Naive thymus-derived CD8-positive, alpha-beta T cell (primary cell): ENCODE data around the gene PLEKHG1. TPM values are rescaled to one million over a fixed set of nuclear protein-coding genes. Genes with fewer than 3 reads are reported as not detected.

Source experiments
- ATAC-seq, 2 donors: fragments of 150-1000 bp; cut with Tn5 transposase in 1 of 2; sonication (Bioruptor Pico), chemical (Tn5 transposase) in 1 of 2; 1 replicate in 1 of 2; 2 replicates in 1 of 2; pipeline ENCODE4 v1.10.0; 2021; ENCODE audit warnings: mild to moderate bottlenecking in 2 of 2, moderate library complexity in 2 of 2
- POLR2A ChIA-PET: fragments of 350-600 bp; sonication (Branson Sonifier 250); formaldehyde crosslinking; loops from one replicate; lab custom pipeline; 2021; ENCODE audit warnings: antibody characterized with exemption; lab: Charles Lee
- DNase-seq, 10 donors: peaks; one replicate each; pipeline versions ENCODE4 v3.0.0 to v3.0.0-alpha.2; 2020 to 2022
- H3K27ac Mint-ChIP-seq, 10 donors: one replicate each; pipeline ENCODE4 v1.8.0; 2020 to 2022; ENCODE audit warnings: mild to moderate bottlenecking in 10 of 10, mixed read lengths in 10 of 10, moderate library complexity in 4 of 10, inconsistent platforms in 1 of 10
- H3K27me3 Mint-ChIP-seq, 5 donors: one replicate each; pipeline ENCODE4 v1.8.0; 2021 to 2022; ENCODE audit warnings: mixed read lengths in 5 of 5
- H3K36me3 Mint-ChIP-seq, 3 donors: one replicate each; pipeline ENCODE4 v1.8.0; 2020 to 2022; ENCODE audit warnings: mixed read lengths in 3 of 3, mild to moderate bottlenecking in 2 of 3, inconsistent platforms in 1 of 3
- H3K4me1 Mint-ChIP-seq, 4 donors: one replicate each; pipeline ENCODE4 v1.8.0; 2021 to 2022; ENCODE audit warnings: mixed read lengths in 4 of 4
- H3K4me3 Mint-ChIP-seq, 10 donors: one replicate each; pipeline ENCODE4 v1.8.0; 2020 to 2022; ENCODE audit warnings: mild to moderate bottlenecking in 10 of 10, mixed read lengths in 10 of 10, moderate library complexity in 6 of 10, inconsistent platforms in 1 of 10
- H3K9me3 Mint-ChIP-seq, 9 donors: one replicate each; pipeline ENCODE4 v1.8.0; 2020 to 2022; ENCODE audit warnings: mixed read lengths in 9 of 9, mild to moderate bottlenecking in 3 of 9, inconsistent platforms in 1 of 9, moderate library complexity in 1 of 9
- polyA plus RNA-seq, 3 donors: library from polyadenylated mRNA; unstranded; fragments of 300-500 nt; fragmentation: Illumina TruSeq; gene quantifications; one replicate each; pipeline ENCODE4 v1.2.3, GENCODE V29; 2021
- total RNA-seq, 8 experiments: library from RNA in 2 of 8; stranded (reverse) in 2 of 8; gene quantifications; one replicate each; pipeline ENCODE4 v1.2.3 and lab custom pipeline; 2021 to 2026

The PLEKHG1 gene
- total and polyA plus RNA-seq, 5 experiments from 2014 or later: 0.11 to 5.3 (median 2.8) TPM; not detected in 1

DNA sequence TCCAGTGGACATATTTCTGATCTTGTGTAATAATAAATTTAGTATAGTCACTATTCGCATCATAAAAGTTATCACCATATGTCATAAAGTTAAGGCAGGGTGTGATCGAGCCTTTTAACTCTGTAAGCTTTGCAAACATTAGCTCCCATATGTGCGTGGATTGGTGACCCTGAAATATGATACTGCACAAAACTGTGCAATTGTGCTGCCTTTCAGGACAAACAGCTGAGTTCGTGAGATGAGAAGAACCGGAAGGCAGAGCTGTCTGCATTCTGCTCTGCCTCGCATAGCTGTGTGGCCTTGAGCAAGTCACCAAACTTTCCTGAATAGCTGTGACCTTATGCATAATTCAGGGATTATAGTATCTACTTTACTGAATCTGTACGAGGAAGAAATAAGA, 3.2 kb upstream of the PLEKHG1 start:
- ATAC-seq (no peak), DNase-seq (no peak)
- peaks cover 8 to 57% (median 30%) of the 10 kb centered on the region in 5 donors for H3K27me3 Mint-ChIP-seq
- peaks cover 10 to 22% (median 14%) of the 10 kb centered on the region in 4 donors for H3K4me1 Mint-ChIP-seq
- no peak overlapping the region for H3K4me3 Mint-ChIP-seq
- H3K27ac Mint-ChIP-seq: no peak overlapping the region
- POLR2A ChIA-PET: no interaction called here
- no peaks in the 10 kb centered on the region for H3K36me3 Mint-ChIP-seq
- H3K9me3 Mint-ChIP-seq: peaks cover 0 to under 1% (median 0%) of the 10 kb centered on the region in 9 donors

DNA sequence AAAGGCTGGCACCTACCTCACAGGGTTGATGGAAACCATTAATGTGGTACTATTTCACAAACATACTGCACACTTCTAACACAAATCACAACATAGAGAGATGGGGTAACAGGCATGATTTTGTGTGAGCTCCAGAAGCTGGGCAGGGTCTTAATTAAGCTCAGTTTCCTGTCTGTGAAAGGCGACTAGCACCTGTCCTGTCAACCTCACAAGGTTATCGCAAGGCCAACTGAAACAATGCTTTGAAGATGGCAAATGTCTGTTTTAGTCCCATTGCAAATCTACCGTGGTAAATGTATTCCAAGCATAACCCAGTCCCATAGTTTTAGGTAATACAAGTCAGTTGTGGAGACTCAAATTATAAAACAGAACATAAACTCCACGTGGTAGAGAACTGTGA, 1.3 kb upstream of the PLEKHG1 start:
- POLR2A ChIA-PET: no interaction called here
- no peak overlapping the region for H3K27ac Mint-ChIP-seq
- H3K36me3 Mint-ChIP-seq: no peaks in the 10 kb centered on the region
- ATAC-seq: no peak
- H3K4me1 Mint-ChIP-seq: peaks cover 10 to 33% (median 15%) of the 10 kb centered on the region in 4 donors
- H3K27me3 Mint-ChIP-seq: peaks cover 21 to 58% (median 38%) of the 10 kb centered on the region in 5 donors
- peaks cover 0 to 3% (median 0%) of the 10 kb centered on the region in 9 donors for H3K9me3 Mint-ChIP-seq
- DNase-seq: no peak
- peak overlapping the region in 5 of 10 donors; percentile 37 to 84 (median 80) for H3K4me3 Mint-ChIP-seq

DNA sequence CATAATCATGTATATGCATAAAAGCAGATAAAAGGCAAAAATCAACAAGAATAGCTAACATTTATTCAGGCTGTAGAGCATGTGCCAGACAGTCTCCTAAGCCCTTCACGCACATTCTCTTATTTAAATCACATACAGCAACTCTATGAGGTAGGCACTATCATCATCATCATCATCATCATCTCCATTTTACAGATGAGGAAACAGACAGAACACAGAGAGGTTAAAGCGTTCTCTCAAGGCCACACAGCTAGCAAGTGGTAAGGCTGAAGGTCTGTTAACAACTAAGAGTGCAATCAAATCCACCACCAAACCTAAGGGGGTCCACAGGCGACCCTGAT, 857 bp upstream of the PLEKHG1 start:
- POLR2A ChIA-PET: no interaction called here
- H3K9me3 Mint-ChIP-seq: peaks cover 0 to 3% (median 0%) of the 10 kb centered on the region in 9 donors
- peak overlapping the region; percentile 37 to 91 (median 80) for H3K4me3 Mint-ChIP-seq

DNA sequence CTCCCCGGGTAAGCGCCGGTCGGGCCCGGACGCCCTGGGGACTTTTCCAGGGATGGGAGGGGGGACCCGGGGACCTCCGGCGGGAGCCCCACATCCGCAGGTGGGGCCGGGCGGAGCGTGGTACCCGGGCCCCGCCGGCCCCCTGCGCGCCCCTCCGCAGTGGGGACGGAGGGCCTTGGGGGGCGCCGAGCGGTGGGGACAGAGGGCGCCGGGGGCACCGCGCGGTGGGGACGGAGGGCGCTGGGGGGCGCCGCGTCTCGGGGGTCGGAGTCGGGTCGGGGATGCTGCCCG, 270 bp downstream of the PLEKHG1 start:
- POLR2A ChIA-PET: no interaction called here
- Mint-ChIP-seq H3K4me1 (peaks cover 10 to 33% (median 15%) of the 10 kb centered on the region in 4 donors), H3K27me3 (peaks cover 24 to 67% (median 37%) of the 10 kb centered on the region in 5 donors), H3K36me3 (no peaks in the 10 kb centered on the region), H3K27ac (no peak overlapping the region), H3K4me3 (peak overlapping the region in 1 of 10 donors; percentile 71), H3K9me3 (peaks cover 0 to 3% (median 0%) of the 10 kb centered on the region in 9 donors)
- ATAC-seq: peak in 1 of 2 donors; percentile 26
- no peak for DNase-seq

More for the DNA sequence above, 857 bp upstream of the PLEKHG1 start:
- no peak for DNase-seq
- Mint-ChIP-seq H3K27ac (peak overlapping the region in 5 of 10 donors; percentile 10 to 86 (median 81)), H3K27me3 (peaks cover 25 to 58% (median 39%) of the 10 kb centered on the region in 5 donors), H3K36me3 (no peaks in the 10 kb centered on the region), H3K4me1 (peaks cover 10 to 33% (median 15%) of the 10 kb centered on the region in 4 donors)
- ATAC-seq: no peak

DNA sequence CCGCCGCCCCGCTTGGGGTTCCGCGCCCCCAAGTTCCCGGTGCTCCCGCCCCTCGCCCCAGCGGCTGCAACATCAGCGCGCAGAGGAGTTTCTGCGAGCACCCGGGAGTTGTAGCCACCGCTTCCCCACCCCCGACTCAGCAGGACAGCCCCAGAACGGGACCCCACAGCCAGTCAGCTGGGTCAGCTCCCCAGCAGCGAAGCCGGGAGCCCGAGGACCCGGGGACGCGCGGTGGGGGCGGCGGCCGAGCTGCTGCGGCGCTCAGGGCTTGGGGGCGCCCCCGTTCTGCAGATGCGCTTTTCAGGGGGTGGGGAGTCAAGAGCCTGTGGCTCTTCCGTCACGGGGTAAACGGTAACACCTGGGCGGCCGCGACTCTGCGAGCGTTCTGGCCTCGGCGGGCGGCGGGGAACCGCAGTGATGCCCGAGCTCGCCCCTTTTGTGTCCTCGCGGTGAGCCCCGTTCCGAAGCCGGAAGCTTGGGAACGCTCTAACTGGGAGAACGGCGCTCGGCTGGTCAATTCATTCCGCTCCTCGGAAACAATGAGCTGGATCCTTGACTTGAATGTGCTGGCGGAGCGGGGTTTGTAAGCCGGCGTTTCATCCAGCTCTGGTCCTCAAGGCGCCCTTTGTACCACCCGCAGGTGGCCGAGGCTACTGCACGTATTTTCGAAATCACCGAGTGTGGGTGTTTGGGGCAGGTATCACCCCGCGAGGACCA, 774 bp downstream of the PLEKHG1 start:
- H3K4me3 Mint-ChIP-seq: peak overlapping the region; percentile 83 to 92 (median 88)
- H3K9me3 Mint-ChIP-seq: peaks cover 0 to 3% (median 0%) of the 10 kb centered on the region in 9 donors
- H3K27ac Mint-ChIP-seq: peak overlapping the region in 8 of 10 donors; percentile 63 to 85 (median 72)
- ATAC-seq (peak; percentile 71 to 76), DNase-seq (peak; percentile 19 to 74 (median 47))
- POLR2A ChIA-PET: no interaction called here
- peaks cover 24 to 71% (median 38%) of the 10 kb centered on the region in 5 donors for H3K27me3 Mint-ChIP-seq
- no peaks in the 10 kb centered on the region for H3K36me3 Mint-ChIP-seq
- H3K4me1 Mint-ChIP-seq: peaks cover 10 to 33% (median 15%) of the 10 kb centered on the region in 4 donors

DNA sequence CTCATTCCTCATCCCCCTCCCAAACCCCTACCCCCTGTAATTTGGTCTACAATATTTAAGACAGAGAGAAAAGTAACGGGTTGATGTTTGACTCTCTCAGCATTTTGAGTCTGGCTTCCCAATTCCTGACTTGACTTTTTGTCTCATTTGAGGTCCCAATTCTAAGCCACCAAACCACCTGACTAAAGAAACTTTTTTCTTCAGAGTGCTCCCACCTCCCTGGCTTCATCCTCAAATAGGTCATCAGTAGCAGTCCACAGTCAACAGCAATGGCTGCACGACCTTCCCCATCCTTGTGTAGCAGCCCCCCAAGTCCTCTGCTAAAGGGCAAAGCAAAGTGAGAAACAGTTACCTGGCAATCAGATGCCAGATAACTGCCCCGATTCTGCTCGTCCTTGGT, 1.8 kb downstream of the PLEKHG1 start:
- H3K9me3 Mint-ChIP-seq: peaks cover 0 to 3% (median 0%) of the 10 kb centered on the region in 9 donors
- no peaks in the 10 kb centered on the region for H3K36me3 Mint-ChIP-seq
- H3K4me3 Mint-ChIP-seq: peak overlapping the region in 9 of 10 donors; percentile 16 to 92 (median 64)
- H3K27ac Mint-ChIP-seq: peak overlapping the region in 3 of 10 donors; percentile 36 to 63 (median 38)
- POLR2A ChIA-PET: no interaction called here
- peaks cover 10 to 33% (median 15%) of the 10 kb centered on the region in 4 donors for H3K4me1 Mint-ChIP-seq
- DNase-seq: no peak
- peaks cover 23 to 70% (median 38%) of the 10 kb centered on the region in 5 donors for H3K27me3 Mint-ChIP-seq
- no peak for ATAC-seq

DNA sequence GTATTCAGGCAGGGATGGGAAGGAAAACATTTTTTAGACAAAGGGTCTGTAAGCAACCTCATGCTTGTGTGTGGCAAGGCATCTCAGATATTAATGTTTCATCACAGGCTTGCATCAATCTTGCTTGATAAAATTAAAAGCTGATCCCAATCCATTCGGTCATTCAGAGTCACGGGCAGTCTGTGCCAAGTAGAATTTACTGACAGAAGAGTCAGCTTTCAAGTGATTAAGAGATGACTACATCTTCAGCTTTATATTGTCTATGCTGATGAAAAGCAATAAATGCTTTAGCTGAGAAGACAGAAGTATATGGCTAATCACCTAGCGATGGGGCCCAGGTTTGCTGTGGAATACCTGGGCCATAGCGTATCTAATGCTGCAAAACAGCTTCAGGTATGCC, 3.5 kb downstream of the PLEKHG1 start:
- peaks cover 23 to 68% (median 36%) of the 10 kb centered on the region in 5 donors for H3K27me3 Mint-ChIP-seq
- POLR2A ChIA-PET: no interaction called here
- no peak for ATAC-seq

DNA sequence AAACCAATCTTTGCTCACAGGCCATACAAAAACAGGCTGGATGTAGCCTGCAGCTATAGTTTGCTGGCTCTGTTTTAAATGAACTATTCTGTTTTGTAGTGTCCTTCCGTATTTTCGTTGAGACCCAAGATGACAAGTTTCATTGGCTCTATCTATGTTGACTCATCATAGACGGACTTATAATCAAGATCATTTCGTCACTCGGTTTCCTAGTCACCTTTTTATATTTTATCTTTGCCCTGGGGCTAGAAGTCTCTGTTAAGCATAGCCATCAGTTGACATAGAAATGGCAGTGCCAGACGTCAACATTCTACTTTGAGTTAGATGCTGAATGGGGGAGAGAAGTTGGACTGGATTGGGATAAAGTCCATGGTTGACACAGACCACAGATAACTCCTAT, 4.8 kb downstream of the PLEKHG1 start:
- ATAC-seq: no peak

More for the DNA sequence above, 3.5 kb downstream of the PLEKHG1 start:
- Mint-ChIP-seq H3K4me1 (peaks cover 10 to 31% (median 15%) of the 10 kb centered on the region in 4 donors), H3K4me3 (no peak overlapping the region), H3K36me3 (no peaks in the 10 kb centered on the region), H3K9me3 (peaks cover 0 to 3% (median 0%) of the 10 kb centered on the region in 9 donors), H3K27ac (no peak overlapping the region)
- DNase-seq: no peak

DNA sequence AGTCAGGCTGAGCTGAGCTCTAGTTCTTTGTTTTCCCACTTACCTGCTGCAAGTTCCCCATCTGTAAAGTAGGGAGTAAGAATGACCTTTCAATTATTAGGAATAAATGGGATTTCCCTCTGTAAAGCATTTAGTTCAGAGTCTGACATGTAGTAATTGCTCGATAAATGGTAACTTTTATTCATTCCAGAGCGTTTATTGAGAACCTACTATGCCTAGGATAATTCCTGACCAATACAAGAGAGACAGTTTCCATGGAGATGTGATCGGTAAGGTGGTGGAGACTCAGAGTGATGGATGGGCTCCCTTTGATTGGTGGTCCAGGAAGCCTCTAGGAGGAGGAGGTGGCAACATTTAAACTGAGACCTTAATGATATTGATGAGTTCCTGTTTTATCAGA, 5.6 kb downstream of the PLEKHG1 start:
- Mint-ChIP-seq H3K9me3 (peaks cover 0 to 3% (median 0%) of the 10 kb centered on the region in 9 donors), H3K27me3 (peaks cover 23 to 66% (median 34%) of the 10 kb centered on the region in 5 donors), H3K27ac (no peak overlapping the region), H3K4me1 (peaks cover 0 to 23% (median 6%) of the 10 kb centered on the region in 4 donors), H3K4me3 (no peak overlapping the region), H3K36me3 (no peaks in the 10 kb centered on the region)
- no peak for ATAC-seq
- DNase-seq: no peak
- POLR2A ChIA-PET: no interaction called here

More for the DNA sequence above, 4.8 kb downstream of the PLEKHG1 start:
- DNase-seq: no peak
- Mint-ChIP-seq H3K27ac (no peak overlapping the region), H3K9me3 (peaks cover 0 to 3% (median 0%) of the 10 kb centered on the region in 9 donors), H3K4me3 (no peak overlapping the region), H3K36me3 (no peaks in the 10 kb centered on the region), H3K27me3 (peaks cover 23 to 63% (median 31%) of the 10 kb centered on the region in 5 donors), H3K4me1 (peaks cover 2 to 24% (median 7%) of the 10 kb centered on the region in 4 donors)
- POLR2A ChIA-PET: no interaction called here

DNA sequence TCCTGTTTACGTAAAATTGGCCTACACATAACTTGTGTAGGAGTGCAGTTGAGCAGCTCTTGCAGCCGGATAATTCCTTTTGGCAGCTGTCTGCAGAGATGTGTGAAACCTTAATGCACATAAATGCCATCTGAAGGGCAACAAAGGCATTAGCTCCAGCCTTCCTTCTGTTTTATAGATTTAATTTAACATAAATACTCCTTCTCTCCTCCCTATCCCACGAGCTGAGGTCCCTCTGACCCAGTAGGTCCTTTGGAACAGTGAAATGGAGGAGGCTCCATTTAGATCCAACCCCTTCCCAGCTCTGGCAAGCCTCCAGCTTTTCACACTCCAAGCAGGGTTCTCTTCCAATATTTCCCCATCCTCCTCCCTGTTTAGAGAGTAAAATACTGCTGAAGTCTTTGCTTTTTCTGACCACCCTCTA, 6.5 kb downstream of the PLEKHG1 start:
- H3K36me3 Mint-ChIP-seq: no peaks in the 10 kb centered on the region
- peaks cover 23 to 60% (median 33%) of the 10 kb centered on the region in 5 donors for H3K27me3 Mint-ChIP-seq
- DNase-seq: no peak
- H3K27ac Mint-ChIP-seq: peak overlapping the region in 1 of 10 donors; percentile 14
- peaks cover 0 to 3% (median 0%) of the 10 kb centered on the region in 9 donors for H3K9me3 Mint-ChIP-seq
- no peak for ATAC-seq
- POLR2A ChIA-PET: no interaction called here
- H3K4me3 Mint-ChIP-seq: no peak overlapping the region
- H3K4me1 Mint-ChIP-seq: peaks cover 0 to 18% (median 2%) of the 10 kb centered on the region in 4 donors

DNA sequence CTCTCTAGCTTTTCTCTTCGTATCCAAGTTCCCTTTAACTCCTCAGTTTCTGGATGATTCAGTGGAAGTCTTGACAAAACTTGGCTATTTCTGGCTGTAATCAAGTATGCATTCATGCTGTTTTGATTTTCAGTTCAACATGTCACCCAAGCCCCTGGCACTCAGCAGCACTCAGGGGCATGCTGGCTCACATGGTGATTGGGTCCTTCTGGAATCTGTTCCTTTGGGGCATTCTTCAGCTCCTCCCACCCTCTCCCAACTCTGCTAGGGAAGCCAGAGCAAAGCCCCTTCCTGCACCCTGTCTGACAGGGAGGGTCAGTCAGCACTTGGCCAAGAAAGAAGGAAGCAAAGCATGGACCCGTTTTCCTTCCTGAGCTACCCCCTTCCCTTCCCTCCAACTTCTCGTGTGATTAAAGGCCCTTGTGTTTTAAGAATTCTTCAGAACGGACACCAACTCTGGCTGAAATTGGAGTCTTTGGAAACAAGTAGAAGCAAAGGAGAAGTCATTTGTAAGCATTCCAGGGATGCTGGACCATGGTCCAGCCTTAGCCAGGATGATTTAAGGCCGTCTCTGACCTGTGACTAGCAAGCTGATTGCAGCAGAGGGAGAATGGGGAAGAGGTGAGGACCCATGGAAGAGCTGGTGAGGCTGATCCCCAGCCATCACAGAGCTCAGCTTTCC, 7.1 kb downstream of the PLEKHG1 start:
- DNase-seq (no peak), ATAC-seq (no peak)
- POLR2A ChIA-PET: no interaction called here
- H3K4me3 Mint-ChIP-seq: no peak overlapping the region
- H3K36me3 Mint-ChIP-seq: no peaks in the 10 kb centered on the region
- no peaks in the 10 kb centered on the region for H3K9me3 Mint-ChIP-seq
- H3K4me1 Mint-ChIP-seq: peaks cover 0 to 14% (median under 1%) of the 10 kb centered on the region in 4 donors
- H3K27me3 Mint-ChIP-seq: peaks cover 19 to 54% (median 28%) of the 10 kb centered on the region in 5 donors
- no peak overlapping the region for H3K27ac Mint-ChIP-seq

DNA sequence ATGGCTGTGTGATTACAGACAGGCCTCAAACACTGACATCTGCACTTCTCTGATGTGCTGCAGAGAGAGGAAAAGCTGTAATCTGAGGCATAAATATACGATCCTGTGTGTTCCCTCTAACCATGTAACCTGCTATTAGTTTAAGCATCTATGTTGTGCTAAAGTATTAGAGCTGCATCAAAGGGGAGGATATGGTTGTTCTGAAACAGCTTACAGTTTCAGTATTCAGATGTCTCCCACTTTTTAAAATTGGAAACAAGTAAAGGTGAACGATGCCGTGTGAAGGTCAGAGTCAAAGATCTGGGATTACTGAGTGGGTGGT, 7.6 kb downstream of the PLEKHG1 start:
- Mint-ChIP-seq H3K27me3 (peaks cover 18 to 49% (median 24%) of the 10 kb centered on the region in 5 donors), H3K9me3 (no peaks in the 10 kb centered on the region), H3K4me3 (no peak overlapping the region), H3K27ac (no peak overlapping the region), H3K36me3 (no peaks in the 10 kb centered on the region), H3K4me1 (peaks cover 0 to 10% (median 0%) of the 10 kb centered on the region in 4 donors)
- DNase-seq (no peak), ATAC-seq (no peak)
- POLR2A ChIA-PET: no interaction called here

DNA sequence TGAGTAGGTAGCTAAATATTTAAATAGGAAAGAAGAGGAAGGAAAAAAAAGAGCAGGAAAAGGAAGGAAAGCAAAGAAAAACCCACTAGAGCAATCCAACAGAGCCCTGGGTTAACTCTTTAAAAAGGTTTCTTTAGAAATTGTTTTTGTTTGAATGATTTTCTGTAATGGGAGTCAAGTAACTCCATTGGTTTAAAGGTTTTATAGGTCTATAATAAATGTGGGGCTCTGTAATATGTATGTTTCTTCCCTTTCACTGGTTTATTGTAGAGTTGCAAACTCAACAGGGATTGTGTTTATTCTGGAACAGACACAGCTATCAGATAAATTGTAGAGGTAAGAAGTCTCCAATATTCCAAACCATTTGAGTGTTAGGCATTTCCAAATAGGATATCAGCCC, 10.9 kb downstream of the PLEKHG1 start:
- ATAC-seq (no peak), DNase-seq (no peak)
- Mint-ChIP-seq H3K27me3 (peaks cover 8 to 53% (median 14%) of the 10 kb centered on the region in 5 donors), H3K36me3 (no peaks in the 10 kb centered on the region), H3K4me3 (no peak overlapping the region), H3K27ac (no peak overlapping the region), H3K9me3 (no peaks in the 10 kb centered on the region), H3K4me1 (peaks cover 0 to 10% (median 0%) of the 10 kb centered on the region in 4 donors)
- POLR2A ChIA-PET: no interaction called here
